Transverse colon (tissue), 4 donors: ENCODE measurements around the gene MEF2A. TPM values are rescaled to one million over a fixed set of nuclear protein-coding genes. Genes with fewer than 3 reads are reported as not detected.

Source experiments
- DNase-seq: peaks from one replicate; pipeline ENCODE4 v3.0.0-alpha.2; 2019
- H3K27ac ChIP-seq, 4 donors: fragments of 200-600 bp; sonication (generic); 2 replicates each; pipeline ENCODE4 v1.5.1; 2016 to 2018; ENCODE audit warnings: inconsistent platforms in 4 of 4
- H3K27me3 ChIP-seq: fragments of 200-600 bp; sonication (generic); 2 replicates; pipeline ENCODE4 v1.5.1; 2017; ENCODE audit warnings: inconsistent platforms
- H3K36me3 ChIP-seq, 4 donors: fragments of 200-600 bp; sonication (generic); 2 replicates each; pipeline ENCODE4 v1.5.1; 2017 to 2019; ENCODE audit warnings: inconsistent platforms in 4 of 4
- H3K4me1 ChIP-seq, 4 donors: fragments of 200-600 bp; sonication (generic); 2 replicates each; pipeline ENCODE4 v1.5.1; 2017 to 2020; ENCODE audit warnings: inconsistent platforms in 4 of 4
- H3K4me3 ChIP-seq, 4 donors: fragments of 200-600 bp; sonication (generic); 1 replicate in 1 of 4; 2 replicates in 3 of 4; pipeline versions ENCODE4 v1.5.1 to v1.6.1; 2017 to 2019; ENCODE audit warnings: inconsistent platforms in 4 of 4
- H3K9me3 ChIP-seq, 2 donors: fragments of 200-600 bp; sonication (generic); 2 replicates each; pipeline ENCODE4 v1.5.1; 2017 to 2019; ENCODE audit warnings: inconsistent platforms in 2 of 2
- EP300 ChIP-seq: sonication (generic); formaldehyde crosslinking; IDR thresholded peaks from one replicate; pipeline ENCODE4 v1.6.1; 2017; ENCODE audit warnings: antibody characterized with exemption, low read depth
- POLR2A ChIP-seq: fragments of 450-650 bp; IDR thresholded peaks from one replicate; pipeline ENCODE4 v1.6.1; 2016; ENCODE audit warnings: antibody characterized with exemption, mild to moderate bottlenecking, moderate library complexity
- POLR2AphosphoS5 ChIP-seq, 3 donors: sonication (generic); formaldehyde crosslinking; IDR thresholded peaks; one replicate each; pipeline ENCODE4 v1.6.1; 2016; ENCODE audit warnings: antibody characterized with exemption in 3 of 3
- WGBS, 2 donors: methylation state at CpG; one replicate each; pipeline ENCODE4 v1.1.5; 2018; ENCODE audit warnings: low coverage in 1 of 2; 5-methylcytosine and 5-hydroxymethylcytosine counted together
- in situ Hi-C, 4 donors: fragments of 200-750 bp; cut with MboI; loops; one replicate each; pipeline versions ENCODE4 v1.15.0 to v1.15.1; 2017; ENCODE audit warnings: low sequenced_read_pairs in 3 of 4, low pct_ligation_motif_present in 1 of 4, low pct_unique_long_range_greater_than_20kb in 1 of 4
- intact Hi-C: fragments of 100-400 bp; cut with DNase I; formaldehyde crosslinking; loops from one replicate; pipeline ENCODE4 v1.15.1; 2023; ENCODE audit warnings: low total_unique reads
- total RNA-seq, 4 donors: library from RNA; depleted of rRNA; stranded (reverse); fragments of >200 nt; gene quantifications; one replicate each; pipeline ENCODE4 v1.1.0, GENCODE V29; 2016
- TF ChIP-seq, protein P1 (sequence below), 5 experiments: fragments of 200-600 bp in 3 of 5; fragments of 450-650 bp in 2 of 5; sonication (generic) in 3 of 5; IDR thresholded peaks; 1 replicate in 2 of 5; 2 replicates in 3 of 5; pipeline ENCODE4 v1.5.1; 2016 to 2017; ENCODE audit warnings: antibody characterized with exemption in 5 of 5, inconsistent platforms in 3 of 5, mild to moderate bottlenecking in 2 of 5, moderate library complexity in 1 of 5

Gene MEF2A
- total RNA-seq, 4 donors from 2014 or later: 37.4 to 62.5 (median 51.8) TPM

DNA sequence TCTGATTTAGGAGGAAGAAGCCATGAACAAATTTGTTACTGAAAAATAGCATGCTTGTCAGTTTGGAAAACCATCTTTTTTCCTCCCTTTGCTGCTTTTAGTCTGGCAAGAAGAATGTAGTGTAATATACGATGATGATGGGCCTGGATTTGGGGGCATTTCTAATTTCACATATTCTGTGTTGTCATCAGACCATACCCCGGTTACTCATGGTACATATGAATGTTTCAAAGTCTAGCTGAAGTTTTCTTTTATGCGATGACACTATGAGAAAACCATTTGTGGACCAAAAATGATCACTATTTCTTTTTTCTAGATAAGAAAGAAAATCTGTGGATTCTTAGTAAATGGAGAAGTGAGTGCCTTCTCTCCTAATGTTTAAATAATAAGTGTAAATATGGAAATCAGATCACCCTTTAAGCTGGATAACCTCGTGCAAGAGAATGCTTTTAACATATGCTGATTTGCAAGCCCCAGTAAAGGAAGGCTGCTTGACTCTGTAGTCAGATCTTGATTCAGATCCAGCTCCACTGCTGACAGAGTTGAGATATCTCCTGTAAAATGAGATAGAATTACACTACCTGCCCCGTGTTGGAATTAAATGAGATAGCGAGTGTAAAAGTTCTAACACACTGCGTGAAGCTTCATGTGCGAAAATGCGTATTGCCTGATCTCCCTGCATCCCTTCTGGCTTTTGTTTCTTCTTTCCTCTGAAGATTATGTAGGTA is 3.0 kb downstream of the MEF2A start:
- in situ Hi-C loops (loop anchor here in 2 of 4 donors (10.0 to 25.0 kb wide), 2 partner anchors 136 to 306 kb away; partner anchors contain the start of gene LRRC28 (in 1 of the 2)), intact Hi-C loops (no loop called here)
- Histone ChIP-seq H3K4me1 (peaks cover 10 to 49% (median 24%) of the 10 kb centered on the region in 4 donors), H3K4me3 (no peak overlapping the region), H3K36me3 (no peaks in the 10 kb centered on the region), H3K27ac (peak overlapping the region in 3 of 4 donors; percentile 97 to 99 (median 98)), H3K9me3 (no peaks in the 10 kb centered on the region), H3K27me3 (no peaks in the 10 kb centered on the region)
- WGBS, 2 donors: 69 to 73% methylated on average over 8 to 9 of the region's 9 CpGs
- TF ChIP-seq EP300 (no peak), POLR2A (no peak), POLR2AphosphoS5 (IDR thresholded peaks at IDR 0.05) (no peak)
- TF ChIP-seq, protein P1, sequence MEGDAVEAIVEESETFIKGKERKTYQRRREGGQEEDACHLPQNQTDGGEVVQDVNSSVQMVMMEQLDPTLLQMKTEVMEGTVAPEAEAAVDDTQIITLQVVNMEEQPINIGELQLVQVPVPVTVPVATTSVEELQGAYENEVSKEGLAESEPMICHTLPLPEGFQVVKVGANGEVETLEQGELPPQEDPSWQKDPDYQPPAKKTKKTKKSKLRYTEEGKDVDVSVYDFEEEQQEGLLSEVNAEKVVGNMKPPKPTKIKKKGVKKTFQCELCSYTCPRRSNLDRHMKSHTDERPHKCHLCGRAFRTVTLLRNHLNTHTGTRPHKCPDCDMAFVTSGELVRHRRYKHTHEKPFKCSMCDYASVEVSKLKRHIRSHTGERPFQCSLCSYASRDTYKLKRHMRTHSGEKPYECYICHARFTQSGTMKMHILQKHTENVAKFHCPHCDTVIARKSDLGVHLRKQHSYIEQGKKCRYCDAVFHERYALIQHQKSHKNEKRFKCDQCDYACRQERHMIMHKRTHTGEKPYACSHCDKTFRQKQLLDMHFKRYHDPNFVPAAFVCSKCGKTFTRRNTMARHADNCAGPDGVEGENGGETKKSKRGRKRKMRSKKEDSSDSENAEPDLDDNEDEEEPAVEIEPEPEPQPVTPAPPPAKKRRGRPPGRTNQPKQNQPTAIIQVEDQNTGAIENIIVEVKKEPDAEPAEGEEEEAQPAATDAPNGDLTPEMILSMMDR (IDR thresholded peaks at IDR 0.05): no peak
- DNase-seq: no peak

DNA sequence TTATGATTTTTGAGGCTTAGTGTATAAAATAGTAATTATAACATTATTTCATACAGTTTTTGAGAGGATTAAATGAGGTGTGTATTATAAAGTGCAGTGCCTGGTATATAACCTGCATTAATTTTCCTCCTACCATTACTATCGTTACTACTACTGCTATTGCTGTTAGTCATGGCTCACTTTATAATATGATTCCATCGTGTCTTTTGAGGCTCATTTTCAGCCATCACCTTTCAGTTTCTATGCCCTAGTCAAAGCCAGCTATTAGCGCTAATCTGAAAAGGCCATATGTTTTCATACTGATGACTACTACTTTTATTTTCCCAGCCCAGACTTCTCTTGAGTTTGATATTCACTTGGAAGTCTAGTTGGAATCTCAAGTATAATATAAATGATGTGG is 5.5 kb downstream of the MEF2A start:
- Histone ChIP-seq H3K36me3 (no peaks in the 10 kb centered on the region), H3K27ac (no peak overlapping the region), H3K4me3 (no peak overlapping the region), H3K9me3 (no peaks in the 10 kb centered on the region), H3K4me1 (peaks cover 9 to 49% (median 22%) of the 10 kb centered on the region in 4 donors), H3K27me3 (no peaks in the 10 kb centered on the region)
- no peak for DNase-seq
- no peak for TF ChIP-seq EP300
- no peak for TF ChIP-seq POLR2AphosphoS5 (IDR thresholded peaks at IDR 0.05)
- TF ChIP-seq, protein P1 (IDR thresholded peaks at IDR 0.05): no peak
- intact Hi-C loops: no loop called here
- 64 to 74% methylated on average over 3 of the region's 3 CpGs for WGBS, 2 donors
- in situ Hi-C loops: loop anchor here in 1 of 4 donors (25.0 kb wide), 1 partner anchor 309 kb away; the partner anchor contains the start of gene LRRC28

DNA sequence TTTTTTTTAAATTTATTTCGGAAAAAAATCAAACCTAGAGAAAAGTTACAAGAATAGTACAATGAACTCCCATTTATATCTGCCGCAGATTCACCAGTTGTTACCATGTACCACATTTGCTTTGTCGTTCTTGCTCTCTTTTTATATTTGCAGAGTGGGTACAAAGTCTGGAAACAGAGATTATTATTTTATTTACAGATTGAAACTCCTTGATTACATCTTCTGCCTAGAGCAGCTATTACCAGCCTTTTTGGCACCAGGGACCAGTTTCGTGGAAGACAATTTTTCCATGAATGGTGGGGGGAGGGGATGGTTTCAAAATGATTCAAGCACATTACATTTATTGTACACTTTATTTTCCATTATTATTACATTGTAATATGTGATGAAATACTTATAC is 8.3 kb downstream of the MEF2A start:
- DNase-seq: no peak
- Histone ChIP-seq H3K36me3 (no peaks in the 10 kb centered on the region), H3K9me3 (no peaks in the 10 kb centered on the region), H3K4me3 (no peak overlapping the region), H3K27me3 (no peaks in the 10 kb centered on the region), H3K27ac (no peak overlapping the region), H3K4me1 (peaks cover 9 to 47% (median 13%) of the 10 kb centered on the region in 4 donors)
- TF ChIP-seq POLR2A: no peak
- TF ChIP-seq, protein P1 (IDR thresholded peaks at IDR 0.05): no peak
- TF ChIP-seq EP300: no peak
- TF ChIP-seq POLR2AphosphoS5 (IDR thresholded peaks at IDR 0.05): no peak
- intact Hi-C loops: no loop called here
- in situ Hi-C loops: loop anchor here in 1 of 4 donors (25.0 kb wide), 1 partner anchor 312 kb away; the partner anchor contains the start of gene LRRC28
- 49 to 55% methylated on average over 4 of the region's 4 CpGs for WGBS, 2 donors

DNA sequence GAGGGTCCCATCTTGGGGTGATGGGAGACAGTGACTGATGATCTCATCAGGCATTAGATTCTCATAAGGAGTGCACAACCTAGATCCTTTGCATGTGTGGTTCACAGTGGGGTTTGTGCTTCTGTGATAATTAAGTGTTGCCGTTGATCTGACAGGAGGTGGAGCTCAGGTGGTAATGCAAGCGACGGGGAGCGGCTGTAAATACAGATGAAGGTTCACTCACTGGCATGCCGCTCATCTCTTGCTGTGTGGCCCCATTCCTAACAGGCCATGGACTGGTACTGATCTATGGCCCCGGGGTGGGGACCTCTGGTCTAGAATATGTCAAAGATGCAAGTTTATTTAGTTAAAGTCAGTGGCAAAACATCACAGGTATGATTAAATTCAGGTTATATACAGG is 8.7 kb downstream of the MEF2A start:
- Histone ChIP-seq H3K27ac (no peak overlapping the region), H3K27me3 (no peaks in the 10 kb centered on the region), H3K4me3 (no peak overlapping the region), H3K4me1 (peaks cover 13 to 52% (median 16%) of the 10 kb centered on the region in 4 donors), H3K36me3 (no peaks in the 10 kb centered on the region), H3K9me3 (no peaks in the 10 kb centered on the region)
- 82 to 87% methylated on average over 2 to 6 of the region's 6 CpGs for WGBS, 2 donors
- in situ Hi-C loops: loop anchor here in 1 of 4 donors (25.0 kb wide), 1 partner anchor 312 kb away; the partner anchor contains the start of gene LRRC28
- no peak for DNase-seq
- intact Hi-C loops: no loop called here
- TF ChIP-seq POLR2A: no peak
- TF ChIP-seq POLR2AphosphoS5 (IDR thresholded peaks at IDR 0.05): no peak
- no peak for TF ChIP-seq EP300
- TF ChIP-seq, protein P1 (IDR thresholded peaks at IDR 0.05): no peak
